ENCODE results near the gene ZMIZ1.

ZMIZ1 gene

DNA sequence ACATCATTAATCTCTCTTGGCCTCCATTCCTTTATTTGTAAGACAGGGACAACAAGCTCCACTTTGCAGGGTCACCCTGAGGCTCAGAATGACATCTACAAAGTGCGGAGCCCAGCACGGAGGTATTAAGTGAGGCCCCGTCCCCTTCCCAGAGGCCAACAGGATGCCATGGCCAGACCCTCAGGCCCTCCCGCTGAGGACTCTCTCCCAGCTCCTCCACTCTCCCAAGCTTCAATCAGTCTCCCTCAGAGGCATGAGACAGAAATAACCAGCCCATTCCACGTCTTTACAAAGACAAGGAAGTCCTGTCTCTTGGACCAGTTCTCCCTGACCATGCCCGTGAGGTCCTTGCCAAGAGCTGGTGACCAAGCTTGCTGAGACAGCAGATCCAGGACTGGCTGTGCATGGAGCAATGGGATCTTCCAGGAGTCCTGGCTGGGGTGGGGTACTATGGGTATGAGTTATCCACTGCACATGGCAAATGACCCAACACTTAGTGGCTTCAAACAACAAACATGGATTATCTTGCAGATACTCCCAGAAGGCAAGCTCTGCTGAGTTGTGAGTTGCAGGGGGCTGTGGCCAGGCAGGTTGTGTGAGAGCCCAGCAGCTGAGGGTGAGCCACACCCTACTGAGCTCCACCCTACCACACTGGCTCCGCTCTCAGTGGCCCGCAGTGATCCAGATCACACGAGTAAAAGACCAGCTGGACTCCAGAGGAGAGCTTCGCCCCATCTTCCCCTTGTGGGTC lies 274.2 kb downstream of the ZMIZ1 start:
- DNase-seq (ENCODE audit: low spot score) = no peak

DNA sequence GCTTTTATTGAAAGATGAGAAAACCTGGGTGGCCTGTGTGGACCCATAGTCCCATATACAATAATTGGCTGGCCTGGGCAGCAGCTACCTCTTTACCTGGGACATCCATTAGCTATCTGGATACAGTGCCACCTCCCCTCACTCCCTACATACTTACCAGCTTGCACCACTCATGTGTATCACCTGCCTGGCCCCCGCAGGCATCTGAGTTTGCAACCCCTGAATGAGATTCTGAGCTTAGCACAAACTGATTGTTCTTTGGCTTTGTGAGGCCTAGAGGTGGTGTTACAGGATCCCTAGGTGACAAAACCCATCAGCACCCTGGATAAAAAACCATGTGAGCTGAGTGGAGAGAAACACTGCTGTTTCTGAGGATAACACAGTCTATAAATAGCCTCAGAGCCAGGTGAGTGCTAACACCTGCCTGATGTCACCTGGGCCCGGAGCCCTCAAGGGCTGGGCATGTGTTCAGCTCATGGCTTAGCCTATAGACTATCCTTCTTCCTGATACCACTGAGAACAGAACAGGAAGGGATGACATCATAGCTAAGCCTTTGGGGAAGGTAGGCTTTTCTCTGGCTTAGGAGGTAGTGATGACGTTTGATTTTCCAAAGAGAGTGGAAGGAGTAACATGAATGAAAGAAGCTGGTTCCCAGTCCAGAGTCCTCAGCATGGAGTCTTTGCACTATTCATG lies 275.9 kb downstream of the ZMIZ1 start:
- no peak for DNase-seq (ENCODE audit: low spot score)

DNA sequence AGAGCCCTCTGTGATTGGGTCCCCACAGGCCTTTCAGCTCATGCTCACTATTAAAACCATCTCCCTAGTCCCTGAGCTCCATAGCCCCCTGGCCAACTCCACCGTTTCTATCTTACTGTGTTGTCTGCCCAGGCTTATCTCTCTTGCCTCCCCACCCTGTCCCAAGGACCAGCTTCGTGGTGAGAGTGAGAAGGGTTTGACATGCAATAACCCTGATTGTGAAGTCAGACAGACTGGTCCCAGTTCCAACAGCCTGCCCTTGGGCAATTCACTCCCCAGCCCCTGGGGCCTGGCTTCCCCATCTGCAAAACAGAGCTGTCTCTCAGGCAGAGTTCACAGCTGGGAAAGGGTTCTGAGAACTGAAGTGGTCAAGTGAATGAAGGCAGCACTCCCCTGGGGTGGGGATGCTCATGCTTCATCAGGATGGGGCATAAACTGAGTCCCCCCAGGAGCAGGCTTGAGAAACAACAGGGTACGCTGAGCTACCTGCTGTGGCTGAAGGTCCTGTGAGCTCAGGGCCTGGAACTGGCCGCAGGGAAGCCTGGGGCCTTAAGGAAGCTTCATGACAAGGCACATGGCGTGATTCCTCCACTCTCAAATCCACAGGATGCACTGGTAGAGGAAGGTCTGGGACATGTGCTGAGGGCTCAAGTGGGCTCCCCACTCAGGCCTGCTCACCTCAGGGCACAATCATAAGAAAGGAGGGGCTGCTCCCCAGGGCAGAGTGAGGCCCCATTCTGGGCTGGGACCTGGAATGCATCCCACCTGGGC lies 276.7 kb downstream of the ZMIZ1 start:
- no peak for DNase-seq (ENCODE audit: low spot score)

DNA sequence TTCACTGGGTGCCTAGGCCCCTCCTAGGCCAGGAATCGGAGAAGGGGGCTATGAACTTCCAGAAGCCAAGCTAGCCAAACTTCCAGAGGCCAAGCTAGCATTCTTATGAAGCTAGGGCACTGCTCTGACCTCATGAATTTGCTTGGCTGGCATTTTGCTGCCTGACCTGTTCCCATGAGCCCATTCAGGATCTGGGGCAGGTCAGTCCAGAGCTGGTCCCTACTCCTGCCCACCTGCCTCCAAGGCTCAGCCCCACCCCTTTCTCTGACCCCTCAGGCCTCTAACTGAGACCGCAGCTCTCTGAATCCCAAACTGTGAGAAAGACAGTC lies 277.2 kb downstream of the ZMIZ1 start:
- DNase-seq (ENCODE audit: low spot score) = no peak

DNA sequence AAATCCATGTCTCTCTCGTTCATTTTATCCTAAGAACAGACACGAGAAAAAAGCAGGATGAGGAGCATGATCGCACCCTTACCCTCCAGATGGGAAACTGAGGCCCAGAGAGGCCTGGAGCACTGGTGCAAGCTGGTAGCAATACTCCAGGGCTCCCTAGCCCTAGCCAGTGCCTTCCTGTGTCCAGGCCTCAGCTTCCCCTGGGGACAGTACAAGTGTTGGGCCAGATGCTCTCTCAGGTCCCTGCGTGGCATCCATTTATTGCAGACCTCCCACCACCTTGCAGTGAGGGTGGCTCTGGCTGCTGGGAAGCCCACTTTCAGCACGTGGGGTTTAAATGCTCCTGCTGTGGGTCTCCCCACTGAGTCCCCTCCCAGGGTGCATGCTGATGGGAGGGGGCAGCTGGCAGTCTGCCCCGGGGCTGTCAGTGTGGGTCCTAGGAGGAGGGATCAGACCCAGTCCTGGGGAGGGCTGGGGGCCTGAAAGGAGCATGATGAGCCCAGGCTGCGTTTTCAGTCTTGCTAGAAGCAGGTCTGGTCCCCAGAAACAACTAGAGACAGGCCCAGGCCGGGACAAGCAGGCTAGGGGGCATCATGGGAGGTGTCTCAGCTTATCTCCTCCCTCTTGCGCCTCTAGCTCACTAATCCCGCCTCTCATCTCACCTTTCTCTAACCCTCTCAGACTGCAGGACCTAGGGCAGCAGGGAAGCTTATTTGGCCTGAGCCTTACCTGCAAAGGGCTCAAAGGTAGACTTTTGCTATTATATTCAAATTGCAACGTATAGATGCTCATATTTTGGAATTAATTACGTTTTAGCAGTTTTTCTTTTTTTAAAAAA lies 277.8 kb downstream of the ZMIZ1 start:
- no peak for DNase-seq (ENCODE audit: low spot score)

DNA sequence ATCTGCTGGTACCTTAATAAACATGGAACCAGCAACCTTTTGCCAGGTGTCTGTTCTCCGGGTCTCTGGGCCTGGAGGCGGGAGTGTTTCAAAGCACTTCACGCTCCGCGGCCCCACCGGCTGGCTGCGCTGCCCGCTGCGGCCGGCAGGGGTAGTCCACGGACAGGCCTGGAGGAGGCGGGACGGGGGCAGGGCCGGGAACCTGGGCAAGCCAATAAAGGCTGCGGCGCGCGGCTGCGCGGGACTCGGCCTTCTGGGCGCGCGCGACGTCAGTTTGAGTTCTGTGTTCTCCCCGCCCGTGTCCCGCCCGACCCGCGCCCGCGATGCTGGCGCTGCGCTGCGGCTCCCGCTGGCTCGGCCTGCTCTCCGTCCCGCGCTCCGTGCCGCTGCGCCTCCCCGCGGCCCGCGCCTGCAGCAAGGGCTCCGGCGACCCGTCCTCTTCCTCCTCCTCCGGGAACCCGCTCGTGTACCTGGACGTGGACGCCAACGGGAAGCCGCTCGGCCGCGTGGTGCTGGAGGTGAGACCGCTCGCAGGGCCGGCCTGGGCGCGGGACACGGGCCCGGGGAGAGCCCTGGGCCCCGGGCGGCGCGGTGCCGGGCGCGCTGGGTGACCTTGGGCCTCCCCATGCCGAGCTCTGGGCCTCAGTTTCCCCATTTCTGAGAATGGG lies 278.6 kb downstream of the ZMIZ1 start, which contains the start of gene PPIF:
PPIF (plus strand) TSS at position 244 of the 668 bp plus-strand sequence; CDS start at position 324, 80 bp downstream.
- peak; percentile 86 for DNase-seq (ENCODE audit: low spot score)

DNA sequence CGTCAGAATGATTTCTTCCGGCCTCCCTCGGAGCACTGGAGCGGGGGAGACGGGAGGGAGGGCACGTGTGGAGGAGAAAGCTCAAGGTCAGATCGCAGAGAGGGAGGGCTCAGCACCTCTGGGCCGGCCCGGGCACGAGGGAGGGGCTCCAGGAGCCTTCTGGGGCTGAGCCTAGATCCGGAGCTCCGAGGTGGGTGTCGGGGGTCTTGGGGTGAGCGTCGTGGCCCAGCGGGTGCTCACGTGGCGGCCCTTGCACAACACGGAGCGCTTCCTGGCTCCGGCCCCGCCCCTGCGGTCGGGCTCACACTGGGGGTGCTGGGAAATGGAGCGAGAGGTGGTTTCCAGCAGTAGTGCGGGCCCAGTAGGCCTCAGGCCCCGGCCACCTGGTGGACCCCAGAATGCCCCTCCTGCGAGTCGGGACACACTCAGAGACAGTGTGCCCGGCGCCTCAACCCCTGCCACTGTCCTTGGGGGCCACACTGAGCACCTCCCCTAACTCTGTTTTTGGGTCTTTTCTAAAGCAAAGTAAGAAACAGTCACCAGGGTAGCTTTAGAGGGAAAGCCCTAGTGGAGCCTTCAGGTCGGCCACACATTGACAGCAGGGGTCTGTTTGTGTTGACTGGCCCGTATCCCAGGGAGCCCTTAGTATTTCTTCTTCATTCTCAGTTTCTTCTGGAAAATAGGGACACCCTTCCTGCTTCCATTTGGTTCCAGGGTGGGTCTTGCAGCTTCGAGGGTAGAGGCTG lies 279.3 kb downstream of the ZMIZ1 start:
- peak; percentile 59 for DNase-seq (ENCODE audit: low spot score)

DNA sequence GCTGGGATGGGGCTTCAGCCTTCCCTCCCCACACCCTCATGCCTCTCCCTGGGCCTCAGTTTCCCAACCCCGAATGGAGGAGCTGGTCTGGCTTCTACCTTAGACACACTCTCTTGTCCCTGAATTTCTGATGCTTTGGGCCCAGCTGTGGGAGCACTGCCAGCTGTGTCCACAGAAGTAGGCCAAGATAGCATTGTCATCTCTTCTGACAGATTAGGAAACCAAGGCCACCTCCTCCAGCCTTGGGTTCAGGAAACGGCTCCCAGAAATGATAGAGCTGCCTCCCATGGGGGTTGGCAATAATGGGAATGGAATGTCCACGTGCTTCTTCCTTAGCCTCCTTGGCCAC lies 279.8 kb downstream of the ZMIZ1 start:
- no peak for DNase-seq (ENCODE audit: low spot score)

DNA sequence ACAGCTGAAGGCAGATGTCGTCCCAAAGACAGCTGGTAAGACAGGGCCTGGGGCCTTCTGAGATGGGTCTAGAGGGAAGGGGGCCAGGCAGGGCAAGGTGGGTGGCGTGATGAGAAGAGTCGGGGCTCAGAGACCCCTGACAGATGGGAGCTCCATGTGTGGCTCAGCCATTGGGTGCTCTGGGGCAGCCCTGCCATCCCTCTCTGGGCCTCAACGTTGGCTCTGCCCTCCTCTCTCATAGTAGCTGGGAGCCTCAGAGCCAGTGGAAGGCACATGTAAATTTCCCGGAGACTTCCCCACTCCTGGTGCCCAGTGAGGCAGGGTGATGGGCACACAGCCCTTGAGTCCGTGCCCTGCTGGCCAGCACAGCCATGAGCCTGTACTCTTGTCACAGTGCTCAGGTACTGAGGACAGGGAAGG lies 280.3 kb downstream of the ZMIZ1 start:
- no peak for DNase-seq (ENCODE audit: low spot score)

DNA sequence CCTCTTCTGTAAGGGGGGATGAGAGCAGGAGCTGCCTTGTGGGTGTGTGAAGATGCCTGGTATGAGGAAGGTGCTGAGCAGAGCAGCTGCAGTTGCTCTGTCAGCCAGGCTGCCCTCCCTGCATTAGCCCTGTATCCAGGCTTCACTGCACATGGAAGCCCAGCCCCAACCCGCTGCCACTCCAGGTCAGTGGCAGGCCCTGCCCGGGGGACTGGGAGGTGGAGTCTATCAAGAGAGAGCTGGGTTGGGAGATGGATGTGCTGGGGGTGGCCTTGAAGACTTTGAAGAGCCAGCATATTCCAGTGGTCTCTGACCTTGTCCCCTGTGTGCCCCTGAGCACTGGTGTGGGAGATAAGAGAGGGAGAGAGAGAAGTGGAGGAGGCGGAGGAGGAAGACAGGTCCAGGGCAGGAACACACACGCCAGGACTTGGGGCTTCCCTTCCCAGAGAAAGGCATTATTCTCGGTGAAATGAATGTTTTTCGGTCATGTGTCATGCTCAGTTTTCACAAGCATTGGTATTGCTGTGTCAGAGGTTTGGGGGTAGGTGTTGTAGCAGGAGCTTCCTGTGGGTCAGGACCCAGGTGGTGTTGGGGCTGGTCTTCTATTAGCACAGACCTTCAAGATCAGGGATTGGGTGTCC lies 281.1 kb downstream of the ZMIZ1 start:
- DNase-seq (ENCODE audit: low spot score) = no peak

DNA sequence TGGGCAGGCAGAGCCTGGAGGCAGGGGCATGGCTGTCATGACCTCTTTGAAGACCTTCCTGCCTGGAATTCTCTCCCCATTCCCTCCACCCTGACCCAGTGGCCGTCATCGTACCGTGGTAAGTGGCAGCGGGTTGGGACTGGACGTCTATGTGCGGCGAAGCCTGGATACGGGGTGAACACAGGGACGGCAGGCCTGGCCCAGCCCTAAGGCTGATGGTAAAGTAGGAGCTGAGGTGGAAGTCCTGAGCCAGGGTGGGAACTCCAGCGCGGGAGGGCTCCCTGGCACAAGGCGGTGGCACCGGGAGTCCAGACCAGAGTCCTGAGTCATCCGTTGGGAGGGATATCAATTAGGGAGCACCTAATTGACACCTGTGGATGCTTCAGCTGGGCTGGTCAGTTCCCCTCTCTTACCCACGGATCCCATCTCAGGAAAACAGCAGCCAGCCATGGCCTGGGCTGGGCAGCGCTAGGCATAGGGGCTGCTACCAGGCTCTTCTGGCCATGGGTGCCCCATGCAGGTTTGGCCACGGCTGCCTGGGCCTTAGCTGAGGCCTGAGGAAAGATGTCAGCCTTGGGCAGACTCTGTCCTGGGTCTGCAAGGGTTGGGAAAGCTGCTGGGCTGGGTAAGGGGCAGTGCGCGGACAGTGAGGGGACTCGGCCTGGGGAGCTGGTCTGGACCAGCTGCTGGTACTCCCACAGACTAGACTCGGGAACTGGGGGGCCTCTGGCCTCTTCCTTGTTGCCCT lies 281.8 kb downstream of the ZMIZ1 start:
- no peak for DNase-seq (ENCODE audit: low spot score)

DNA sequence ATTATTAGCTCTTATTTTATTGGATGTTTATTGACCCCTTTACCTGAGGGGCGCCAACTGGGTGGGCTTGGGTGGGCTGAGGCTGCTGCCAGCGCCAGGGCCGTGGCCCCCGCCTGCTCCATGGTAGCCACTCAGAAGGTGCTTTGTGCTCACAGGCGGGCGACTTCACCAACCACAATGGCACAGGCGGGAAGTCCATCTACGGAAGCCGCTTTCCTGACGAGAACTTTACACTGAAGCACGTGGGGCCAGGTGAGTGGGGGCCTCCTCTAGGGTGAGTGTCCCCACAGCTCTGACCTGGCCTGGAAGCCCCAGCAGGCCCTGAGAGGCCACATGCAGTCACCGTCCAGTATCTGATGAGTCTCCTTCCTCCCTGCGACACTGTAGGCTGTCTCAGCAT lies 282.6 kb downstream of the ZMIZ1 start:
- DNase-seq (ENCODE audit: low spot score) = no peak

DNA sequence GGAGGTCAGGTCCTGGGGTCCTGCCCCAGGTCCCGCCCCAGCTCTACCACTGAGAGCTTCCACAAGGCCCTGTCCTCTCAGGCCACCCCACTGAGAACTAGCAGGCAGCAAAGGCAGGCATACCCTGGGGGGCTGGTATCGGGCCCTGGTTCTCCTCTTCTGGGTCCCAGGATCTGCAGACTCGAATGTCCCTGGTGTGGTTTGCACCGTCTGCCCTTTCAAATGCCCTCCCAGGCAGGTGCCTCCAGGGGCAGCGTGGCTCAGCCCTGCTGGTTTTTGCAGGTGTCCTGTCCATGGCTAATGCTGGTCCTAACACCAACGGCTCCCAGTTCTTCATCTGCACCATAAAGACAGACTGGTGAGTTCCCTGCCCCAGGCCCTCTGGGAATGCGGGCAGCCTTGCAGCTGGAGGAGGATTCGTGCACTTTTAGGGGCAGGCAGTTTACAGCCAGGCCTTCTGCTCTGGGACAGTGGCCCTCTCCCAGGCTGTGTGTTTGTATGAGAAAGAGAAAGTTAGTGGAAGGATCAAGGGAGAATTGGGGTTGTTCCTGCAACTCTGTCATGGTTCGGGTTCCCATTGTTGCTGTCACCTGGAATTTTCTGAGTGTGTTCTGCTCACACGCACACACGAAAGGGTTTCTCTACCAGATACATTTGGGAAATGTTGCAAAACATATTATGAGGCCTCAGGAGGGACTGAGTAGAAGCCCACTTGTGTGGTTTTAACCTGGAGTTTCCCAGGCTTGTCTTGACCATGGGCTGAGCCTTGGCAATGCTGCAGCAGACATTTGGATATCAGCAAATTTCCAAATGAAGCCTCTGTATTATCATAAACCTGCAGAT lies 283.5 kb downstream of the ZMIZ1 start:
- no peak for DNase-seq (ENCODE audit: low spot score)

DNA sequence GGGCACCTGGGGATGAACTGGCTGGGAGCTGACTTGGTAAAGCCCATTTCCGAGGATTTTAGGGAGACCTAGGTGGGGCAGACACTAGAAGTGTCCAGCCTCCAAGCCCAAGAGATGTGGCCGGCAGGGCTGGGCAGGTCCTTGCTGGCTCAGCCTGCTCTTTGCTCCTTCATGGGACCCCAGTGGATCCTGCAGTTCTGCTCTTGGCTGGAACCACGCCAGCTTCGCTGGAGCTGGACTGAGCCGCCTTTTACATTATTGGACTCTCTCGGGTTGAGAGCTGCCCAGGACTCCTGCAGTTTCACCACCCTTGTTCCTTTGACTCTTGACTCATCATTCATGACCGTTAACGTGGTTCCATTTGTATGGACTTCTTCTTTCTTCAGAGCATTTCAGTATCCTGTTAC lies 284.2 kb downstream of the ZMIZ1 start:
- no peak for DNase-seq (ENCODE audit: low spot score)

DNA sequence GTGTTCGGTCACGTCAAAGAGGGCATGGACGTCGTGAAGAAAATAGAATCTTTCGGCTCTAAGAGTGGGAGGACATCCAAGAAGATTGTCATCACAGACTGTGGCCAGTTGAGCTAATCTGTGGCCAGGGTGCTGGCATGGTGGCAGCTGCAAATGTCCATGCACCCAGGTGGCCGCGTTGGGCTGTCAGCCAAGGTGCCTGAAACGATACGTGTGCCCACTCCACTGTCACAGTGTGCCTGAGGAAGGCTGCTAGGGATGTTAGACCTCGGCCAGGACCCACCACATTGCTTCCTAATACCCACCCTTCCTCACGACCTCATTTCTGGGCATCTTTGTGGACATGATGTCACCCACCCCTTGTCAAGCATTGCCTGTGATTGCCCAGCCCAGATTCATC lies 285.0 kb downstream of the ZMIZ1 start:
- no peak for DNase-seq (ENCODE audit: low spot score)

DNA sequence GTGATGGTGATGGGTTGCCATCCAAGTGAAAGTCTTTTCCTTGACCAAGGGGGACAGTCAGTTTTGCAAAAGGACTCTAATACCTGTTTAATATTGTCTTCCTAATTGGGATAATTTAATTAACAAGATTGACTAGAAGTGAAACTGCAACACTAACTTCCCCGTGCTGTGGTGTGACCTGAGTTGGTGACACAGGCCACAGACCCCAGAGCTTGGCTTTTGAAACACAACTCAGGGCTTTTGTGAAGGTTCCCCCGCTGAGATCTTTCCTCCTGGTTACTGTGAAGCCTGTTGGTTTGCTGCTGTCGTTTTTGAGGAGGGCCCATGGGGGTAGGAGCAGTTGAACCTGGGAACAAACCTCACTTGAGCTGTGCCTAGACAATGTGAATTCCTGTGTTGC lies 285.4 kb downstream of the ZMIZ1 start:
- no peak for DNase-seq (ENCODE audit: low spot score)

DNA sequence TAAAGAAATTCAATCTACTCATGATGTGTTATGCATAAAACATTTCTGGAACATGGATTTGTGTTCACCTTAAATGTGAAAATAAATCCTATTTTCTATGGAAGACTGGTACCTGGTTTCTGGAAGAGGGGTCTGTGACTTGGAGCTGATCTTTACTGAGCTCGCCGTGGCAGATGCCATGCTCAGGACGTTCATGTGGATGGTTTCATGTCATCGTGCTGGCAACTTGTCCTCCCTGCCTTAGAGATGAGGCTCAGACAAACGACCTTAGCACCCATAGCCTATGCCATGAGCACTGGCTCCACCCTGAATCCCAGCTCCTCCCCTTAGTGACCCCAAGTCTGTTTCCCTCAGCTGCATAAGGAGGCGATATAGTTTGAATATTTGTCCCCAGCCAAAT lies 285.8 kb downstream of the ZMIZ1 start:
- no peak for DNase-seq (ENCODE audit: low spot score)

DNA sequence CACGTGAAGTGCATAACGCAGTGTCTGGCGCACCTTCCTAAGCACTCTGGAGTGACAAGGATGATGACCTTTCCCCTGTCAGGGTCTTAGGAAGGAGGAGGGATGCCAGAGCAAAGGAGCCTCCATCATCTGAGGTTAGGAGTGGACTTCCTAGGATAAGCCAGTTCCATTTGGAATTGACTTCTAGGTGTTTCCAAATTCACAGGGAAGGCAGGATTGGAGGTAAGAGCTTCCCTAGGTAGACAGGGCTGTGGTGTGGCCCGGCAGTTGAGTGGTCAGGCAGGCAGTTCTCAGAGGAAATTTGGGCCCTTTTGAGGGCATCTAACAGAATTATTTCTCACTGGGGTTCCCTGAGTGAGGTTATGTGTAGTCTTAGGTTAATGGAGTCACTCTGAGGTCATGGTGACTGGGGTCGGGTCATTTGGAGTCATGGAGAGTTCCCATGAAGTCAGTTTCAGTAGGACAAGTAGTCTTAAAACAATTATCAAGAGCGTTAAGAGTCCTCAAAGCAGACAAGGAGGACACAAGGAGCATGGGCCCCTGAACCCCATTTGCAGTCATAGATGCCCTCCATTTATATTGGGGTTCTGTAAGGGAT lies 286.8 kb downstream of the ZMIZ1 start:
- no peak for DNase-seq (ENCODE audit: low spot score)

Data from RKO (cell line).